AG09319 (cell line): ENCODE measurements around the gene CCSAP.
"Not testable (repeated sequence)": the region's sequence is repeated elsewhere in the genome, so short reads cannot be mapped to it uniquely, and the experiment has no call there.

Experiments
- DNase-seq: peaks from one replicate; pipeline ENCODE4 v3.0.0-alpha.2; 2010; ENCODE audit warnings: low read depth; ENCODE audit errors: extremely low read depth
- TF ChIP-seq, protein P1 (sequence below): IDR thresholded peaks from 2 replicates; pipeline ENCODE4 v1.5.1; 2011; ENCODE audit warnings: low read depth, mild to moderate bottlenecking, inconsistent platforms, low read length, moderate library complexity

CCSAP gene

DNA sequence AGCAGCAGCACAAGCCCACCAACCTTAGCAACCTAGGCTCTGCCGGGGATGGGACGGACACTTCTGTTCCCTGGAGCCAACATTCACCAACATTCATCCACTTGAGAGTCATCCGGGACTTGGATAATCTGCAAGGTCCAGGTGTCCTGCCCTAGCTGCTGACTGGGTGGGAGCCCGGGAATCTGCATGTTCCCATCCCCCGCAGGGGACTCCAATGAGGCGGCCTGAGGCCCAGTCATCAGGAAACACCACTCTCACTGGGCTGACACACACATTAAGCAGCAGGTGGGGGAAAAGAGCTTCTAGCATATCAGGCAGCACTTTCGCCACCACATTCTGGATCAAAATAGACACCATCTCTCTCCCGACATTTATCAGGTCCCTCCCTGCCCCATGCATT is 38.4 kb upstream of the CCSAP start:
- DNase-seq, result no peak

DNA sequence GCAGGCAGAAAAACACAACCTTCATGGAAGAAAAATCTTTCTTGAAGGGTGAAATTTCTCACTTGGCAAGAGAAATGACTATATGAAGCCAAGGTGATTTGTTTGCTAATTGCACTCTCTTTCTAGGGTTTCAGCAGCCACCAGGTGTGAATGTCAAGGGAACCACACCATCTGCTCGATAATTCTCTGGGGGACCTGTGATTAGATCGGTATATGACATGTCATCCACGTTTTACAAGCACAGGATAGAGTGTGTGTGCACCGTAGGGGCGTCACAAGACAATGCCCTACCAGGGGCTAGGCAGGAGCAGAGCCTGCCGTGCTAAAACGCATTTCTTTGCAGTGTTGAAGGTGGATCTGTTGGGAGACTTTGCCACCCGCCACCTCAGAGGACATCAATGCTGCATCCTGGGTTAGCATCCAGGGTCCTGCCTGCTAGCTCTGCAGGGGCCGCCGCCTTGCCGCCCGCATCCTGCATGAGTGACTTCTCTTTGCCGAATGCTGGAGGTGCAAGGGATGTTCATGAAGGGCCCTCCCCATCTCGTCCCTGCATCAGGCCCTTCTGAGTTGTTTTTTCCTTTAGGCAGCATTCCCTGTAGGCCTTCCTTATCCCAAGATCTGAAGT is 37.8 kb upstream of the CCSAP start:
- TF ChIP-seq, protein P1, sequence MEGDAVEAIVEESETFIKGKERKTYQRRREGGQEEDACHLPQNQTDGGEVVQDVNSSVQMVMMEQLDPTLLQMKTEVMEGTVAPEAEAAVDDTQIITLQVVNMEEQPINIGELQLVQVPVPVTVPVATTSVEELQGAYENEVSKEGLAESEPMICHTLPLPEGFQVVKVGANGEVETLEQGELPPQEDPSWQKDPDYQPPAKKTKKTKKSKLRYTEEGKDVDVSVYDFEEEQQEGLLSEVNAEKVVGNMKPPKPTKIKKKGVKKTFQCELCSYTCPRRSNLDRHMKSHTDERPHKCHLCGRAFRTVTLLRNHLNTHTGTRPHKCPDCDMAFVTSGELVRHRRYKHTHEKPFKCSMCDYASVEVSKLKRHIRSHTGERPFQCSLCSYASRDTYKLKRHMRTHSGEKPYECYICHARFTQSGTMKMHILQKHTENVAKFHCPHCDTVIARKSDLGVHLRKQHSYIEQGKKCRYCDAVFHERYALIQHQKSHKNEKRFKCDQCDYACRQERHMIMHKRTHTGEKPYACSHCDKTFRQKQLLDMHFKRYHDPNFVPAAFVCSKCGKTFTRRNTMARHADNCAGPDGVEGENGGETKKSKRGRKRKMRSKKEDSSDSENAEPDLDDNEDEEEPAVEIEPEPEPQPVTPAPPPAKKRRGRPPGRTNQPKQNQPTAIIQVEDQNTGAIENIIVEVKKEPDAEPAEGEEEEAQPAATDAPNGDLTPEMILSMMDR, result no peak
- no peak for DNase-seq

More for the DNA sequence above, 38.4 kb upstream of the CCSAP start:
- TF ChIP-seq, protein P1, result no peak

DNA sequence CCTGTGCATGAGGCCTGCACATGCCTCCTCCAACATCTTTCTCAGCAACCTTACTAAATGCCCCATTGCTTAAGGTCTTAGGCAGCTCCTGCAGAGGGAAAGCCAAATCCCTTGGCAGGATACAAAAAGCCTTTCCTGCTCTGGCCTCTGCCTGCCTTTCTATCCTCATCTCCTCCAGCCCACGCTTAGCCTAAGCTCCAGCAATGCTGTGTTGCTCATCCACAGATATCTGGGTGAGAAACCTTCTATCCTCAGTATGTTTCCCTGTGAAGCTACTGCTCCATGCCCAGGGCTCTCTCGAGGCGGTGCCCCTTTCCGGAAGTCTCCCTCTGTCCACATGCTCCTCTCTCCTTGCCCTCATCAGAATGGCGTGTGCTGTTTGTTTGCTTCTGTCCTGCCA is 37.0 kb upstream of the CCSAP start:
- TF ChIP-seq, protein P1, result no peak
- DNase-seq, result no peak

DNA sequence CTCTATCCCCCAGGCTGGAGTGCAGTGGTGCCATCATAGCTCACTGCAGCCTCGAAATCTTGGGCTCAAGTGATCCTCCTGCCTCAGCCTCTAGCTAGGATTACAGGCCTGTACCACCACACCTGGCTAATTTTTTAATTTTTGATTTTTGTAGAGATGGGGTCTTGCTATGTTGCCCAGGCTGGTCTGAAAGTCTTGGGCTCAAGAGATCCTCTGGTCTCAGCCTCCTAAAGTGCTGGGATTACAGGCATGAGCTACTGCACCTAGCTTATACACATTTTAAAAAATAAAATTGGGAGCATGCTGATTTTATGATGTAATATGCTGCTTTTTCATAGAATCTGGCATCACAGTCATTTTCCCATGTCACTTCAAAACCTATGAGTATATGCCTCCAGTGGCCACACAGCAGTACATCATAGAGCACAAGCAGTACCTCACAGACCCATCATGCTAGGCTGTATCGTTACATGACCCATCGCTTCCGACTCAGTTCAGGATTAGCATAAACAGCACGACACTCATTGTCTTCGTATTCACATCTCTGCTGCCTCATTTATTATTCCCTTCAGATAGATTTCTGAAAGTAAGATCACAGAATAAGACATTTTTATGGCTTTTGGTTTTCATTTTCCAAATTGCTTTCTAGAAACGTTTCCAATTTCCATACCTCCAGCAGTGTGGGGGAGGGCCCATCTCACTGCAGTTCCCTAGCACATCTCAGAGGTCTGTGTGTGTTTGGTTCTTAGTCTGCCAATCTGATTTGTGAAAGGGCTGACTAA is 35.9 kb upstream of the CCSAP start:
- TF ChIP-seq, protein P1, result no peak; the same call in 1 of the 2 replicates
- DNase-seq, result no peak

DNA sequence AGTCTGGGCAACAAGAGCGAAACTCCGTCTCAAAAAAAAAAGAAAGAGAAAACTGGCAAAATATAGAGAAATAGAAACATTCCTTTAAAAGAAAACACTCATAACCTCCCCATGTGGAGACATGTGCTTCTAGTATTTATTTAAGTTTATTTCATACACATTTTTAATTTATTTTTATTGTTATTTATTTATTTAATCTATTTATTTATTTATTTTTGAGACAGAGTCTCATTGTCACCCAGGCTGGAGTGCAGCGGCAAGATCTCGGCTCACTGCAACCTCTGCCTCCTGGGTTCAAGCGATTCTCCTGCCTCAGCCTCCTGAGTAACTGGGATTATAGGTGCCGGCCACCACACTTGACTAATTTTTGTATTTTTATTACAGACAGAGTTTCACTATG is 35.2 kb upstream of the CCSAP start:
- not testable (repeated sequence) for DNase-seq

DNA sequence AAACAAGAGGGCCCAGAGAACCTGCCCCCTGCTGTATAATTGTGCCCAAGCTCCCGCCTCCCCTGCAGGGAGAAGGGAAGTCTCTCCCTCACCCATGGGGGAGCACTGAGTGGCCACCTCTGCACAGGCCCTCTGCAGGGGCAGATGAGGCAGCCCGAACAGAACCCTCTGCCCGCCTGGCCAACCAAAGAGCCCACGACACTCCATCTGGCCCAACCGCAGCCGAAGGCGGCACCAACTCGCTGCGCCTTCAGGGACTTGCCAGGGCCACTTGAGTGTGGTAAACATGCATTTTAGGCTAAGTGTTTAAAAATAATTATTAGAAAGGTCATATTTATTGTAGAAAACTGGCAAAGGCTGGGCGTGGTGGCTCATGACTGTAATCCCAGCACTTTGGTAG is 34.6 kb upstream of the CCSAP start:
- DNase-seq, result no peak
- TF ChIP-seq, protein P1, result no peak

DNA sequence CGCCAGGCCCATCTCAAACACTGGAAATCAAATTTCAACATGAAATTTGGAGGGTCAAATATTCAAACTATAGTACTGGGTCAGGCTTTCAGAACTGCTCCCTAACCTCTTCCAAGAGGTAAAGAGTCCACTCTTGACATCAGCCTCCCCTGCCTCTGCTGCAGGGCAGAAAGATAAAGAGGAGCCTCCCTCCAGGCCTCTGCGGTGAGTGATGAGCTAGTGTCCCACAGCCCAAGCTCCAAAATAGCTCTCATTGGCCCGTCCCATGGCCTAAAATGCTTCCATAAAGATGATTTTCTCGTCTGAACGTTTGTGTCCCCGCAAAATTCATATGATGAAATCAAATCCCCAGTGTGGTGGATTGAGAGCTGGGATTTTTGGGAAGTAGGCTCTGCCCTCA is 33.7 kb upstream of the CCSAP start:
- TF ChIP-seq, protein P1, result no peak
- no peak for DNase-seq

DNA sequence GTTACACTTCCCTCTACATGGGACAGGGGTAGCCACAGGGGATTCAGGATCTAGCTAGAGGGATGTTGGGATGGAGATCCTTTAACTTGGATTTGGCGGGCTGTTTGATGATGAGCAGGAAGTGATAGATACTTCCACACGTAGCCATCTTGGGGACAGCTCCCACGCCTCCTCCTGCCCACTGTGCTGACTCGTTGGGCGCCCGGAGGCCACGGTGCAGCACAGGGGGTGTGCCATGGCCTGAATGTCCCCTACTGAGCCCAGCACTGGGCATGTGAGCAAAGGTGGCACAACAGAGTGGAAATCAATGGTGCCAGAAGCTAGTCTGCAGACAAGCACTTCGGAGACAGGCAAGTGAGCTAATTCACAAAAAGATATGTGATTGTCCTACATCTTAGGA is 31.6 kb upstream of the CCSAP start:
- DNase-seq, result no peak
- TF ChIP-seq, protein P1, result no peak
